A549 treated with Mapracorat at 1 μM for 4 hours (cell line): Measurements from ENCODE around the gene TUBB2A. TPM values are rescaled to one million over a fixed set of nuclear protein-coding genes. Genes with fewer than 3 reads are reported as not detected.

ENCODE experiments used
- total RNA-seq: library from RNA; stranded (reverse); fragments of 200-300 nt; extraction: Qiagen RNA extraction; gene quantifications from 5 replicates; pipeline ENCODE4 v1.2.3, GENCODE V29; 2022

The TUBB2A gene
- total RNA-seq: 82.9 to 104 TPM (median 96.7 TPM) in 5 replicates

GRCh38 chr6:3157131-3157933 lies at the start of gene TUBB2A:
TUBB2A (minus strand) TSS chr6:3157544; CDS start chr6:3157463, 81 bp downstream.

GRCh38 chr6:3118353-3119039 lies 38.8 kb downstream of the TUBB2A start, which contains the start of gene BPHL:
BPHL (plus strand) TSS chr6:3118711; CDS start chr6:3118741, 30 bp downstream.

Other genes with a start within 250 kb of the TUBB2A start
- 124 to 141 TPM (median 139 TPM) in 5 replicates for gene SERPINB6, start 186.0 kb downstream of the TUBB2A start, total RNA-seq
- gene NQO2, start 157.7 kb downstream of the TUBB2A start, total RNA-seq: 55.4 to 78.5 TPM (median 71.6 TPM) in 5 replicates
- gene RIPK1, start 89.0 kb downstream of the TUBB2A start, total RNA-seq: 11.3 to 13.9 TPM (median 12.3 TPM) in 5 replicates
- gene BPHL, start 38.8 kb downstream of the TUBB2A start, total RNA-seq: 19.6 to 27.9 TPM (median 24.8 TPM) in 5 replicates
- 12.6 to 15.2 TPM (median 14.4 TPM) in 5 replicates for gene TUBB2B, start 70.1 kb upstream of the TUBB2A start, total RNA-seq
- 20.6 to 30.2 TPM (median 27.6 TPM) in 5 replicates for gene PSMG4, start 101.4 kb upstream of the TUBB2A start, total RNA-seq